DND-41 (cell line): Measurements from ENCODE around the gene TOR3A.
"Not testable (repeated sequence)": the region's sequence is repeated elsewhere in the genome, so short reads cannot be mapped to it uniquely, and the experiment has no call there.

Source experiments
- CTCF ChIP-seq: IDR thresholded peaks from 2 replicates; pipeline ENCODE4 v1.5.1; 2012; ENCODE audit warnings: borderline replicate concordance, low read length, moderate library complexity, mild to moderate bottlenecking; ENCODE audit not compliant: poor library complexity, severe bottlenecking; ENCODE audit errors: extremely low read depth
- EZH2 ChIP-seq: IDR thresholded peaks from 3 replicates; pipeline ENCODE4 v1.6.1; 2012; ENCODE audit warnings: borderline replicate concordance, low read depth, mild to moderate bottlenecking, moderate library complexity, low read length, inconsistent platforms; ENCODE audit not compliant: severe bottlenecking

- TF ChIP-seq CTCF, EZH2: not testable (repeated sequence)
Measured at GRCh38 chr1:179135707-179136106, 53.8 kb downstream of the TOR3A start.
